ENCODE measurements around the gene PBX3.

PBX3 gene

DNA sequence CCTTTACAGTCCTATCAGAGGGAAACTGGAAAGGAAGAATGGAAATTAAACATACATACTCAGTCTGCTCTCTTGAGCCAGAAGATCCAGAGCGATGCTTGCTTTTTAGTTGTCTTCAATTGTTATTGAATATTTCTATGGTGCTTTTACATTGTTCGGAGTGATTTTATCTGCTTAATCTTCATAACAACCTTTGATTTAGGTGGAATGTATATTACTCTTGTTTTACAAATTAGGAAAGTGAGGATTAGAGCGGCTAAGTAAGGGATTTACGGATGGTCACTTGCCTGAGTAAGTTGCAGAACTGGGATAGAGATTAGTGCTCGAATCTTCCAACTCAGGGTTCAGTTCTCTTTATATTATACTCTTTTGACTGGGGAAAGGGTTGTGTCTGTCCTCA lies 69.1 kb downstream of the PBX3 start:
- TF ChIP-seq, protein P1, sequence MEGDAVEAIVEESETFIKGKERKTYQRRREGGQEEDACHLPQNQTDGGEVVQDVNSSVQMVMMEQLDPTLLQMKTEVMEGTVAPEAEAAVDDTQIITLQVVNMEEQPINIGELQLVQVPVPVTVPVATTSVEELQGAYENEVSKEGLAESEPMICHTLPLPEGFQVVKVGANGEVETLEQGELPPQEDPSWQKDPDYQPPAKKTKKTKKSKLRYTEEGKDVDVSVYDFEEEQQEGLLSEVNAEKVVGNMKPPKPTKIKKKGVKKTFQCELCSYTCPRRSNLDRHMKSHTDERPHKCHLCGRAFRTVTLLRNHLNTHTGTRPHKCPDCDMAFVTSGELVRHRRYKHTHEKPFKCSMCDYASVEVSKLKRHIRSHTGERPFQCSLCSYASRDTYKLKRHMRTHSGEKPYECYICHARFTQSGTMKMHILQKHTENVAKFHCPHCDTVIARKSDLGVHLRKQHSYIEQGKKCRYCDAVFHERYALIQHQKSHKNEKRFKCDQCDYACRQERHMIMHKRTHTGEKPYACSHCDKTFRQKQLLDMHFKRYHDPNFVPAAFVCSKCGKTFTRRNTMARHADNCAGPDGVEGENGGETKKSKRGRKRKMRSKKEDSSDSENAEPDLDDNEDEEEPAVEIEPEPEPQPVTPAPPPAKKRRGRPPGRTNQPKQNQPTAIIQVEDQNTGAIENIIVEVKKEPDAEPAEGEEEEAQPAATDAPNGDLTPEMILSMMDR (IDR thresholded peaks at IDR 0.05), result no peak

DNA sequence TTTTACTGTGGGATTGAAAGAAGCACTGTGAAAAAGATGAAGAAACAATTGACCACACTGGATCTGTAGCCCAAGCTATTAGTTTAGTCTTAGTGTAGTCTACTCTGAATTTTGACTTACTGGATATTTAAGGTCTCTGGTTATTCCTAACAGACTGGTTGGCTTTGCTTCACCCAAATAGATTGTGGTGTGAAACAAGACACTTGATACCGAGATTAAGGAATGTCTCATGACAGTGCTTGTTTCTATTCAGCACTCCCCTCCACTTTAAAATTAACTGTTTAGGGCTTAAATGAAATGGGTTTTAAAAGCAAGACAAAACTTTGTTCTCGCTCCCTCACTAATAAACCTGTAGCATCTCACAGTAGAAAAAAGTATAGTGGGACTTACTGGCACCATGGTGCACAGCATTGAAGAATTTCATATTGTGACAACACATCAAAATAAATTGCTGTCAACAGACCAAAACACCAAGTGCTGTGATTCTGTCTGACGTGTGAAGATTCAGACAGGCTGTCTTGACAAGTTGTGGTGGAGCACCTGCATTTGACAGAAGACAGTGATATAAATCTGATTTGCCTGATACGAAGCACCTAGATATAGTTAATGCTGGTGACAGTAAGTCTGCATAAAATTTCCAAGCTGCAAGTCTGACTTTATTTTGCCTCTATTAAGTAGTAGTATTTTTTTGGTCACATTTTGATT lies 73.1 kb downstream of the PBX3 start:
- TF ChIP-seq, protein P1 (IDR thresholded peaks at IDR 0.05), result no peak

DNA sequence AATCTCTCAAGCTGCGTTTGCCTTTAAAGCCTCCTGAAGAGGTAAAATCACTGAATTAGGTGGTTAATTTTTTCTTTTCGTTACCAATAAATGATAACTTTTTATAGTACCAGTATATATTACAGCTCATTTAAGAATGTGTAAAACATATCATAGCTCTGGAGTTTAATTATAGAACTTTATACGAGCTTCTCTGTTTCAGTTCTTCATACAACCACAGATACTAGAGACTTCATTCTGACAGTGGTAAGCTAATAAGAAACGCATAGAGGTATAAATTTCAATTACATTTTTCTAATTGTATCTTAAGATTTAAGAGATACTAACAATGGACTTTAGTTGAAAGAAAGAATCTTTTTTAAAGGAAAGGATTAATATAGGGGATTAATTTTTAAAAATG lies 73.9 kb downstream of the PBX3 start:
- TF ChIP-seq, protein P1 (IDR thresholded peaks at IDR 0.05), result no peak

DNA sequence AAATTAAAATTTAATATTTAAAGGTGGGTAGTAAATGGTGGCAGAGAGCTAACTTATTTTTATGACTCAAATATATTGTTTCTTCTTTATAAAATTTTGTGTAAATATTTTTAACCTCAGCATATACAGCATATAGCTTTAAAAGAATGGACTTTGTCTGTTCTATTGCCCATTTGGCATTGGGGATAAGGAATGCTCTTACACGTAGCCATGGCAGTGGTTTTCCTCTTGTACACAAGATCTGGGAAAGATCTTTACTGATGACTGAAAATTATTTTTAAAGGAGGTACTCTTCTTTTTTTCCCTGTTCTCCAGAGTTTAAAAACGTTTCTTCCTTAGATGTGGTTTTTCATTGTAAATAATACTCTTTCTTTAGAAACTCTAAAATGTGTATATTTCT lies 75.0 kb downstream of the PBX3 start:
- TF ChIP-seq, protein P1 (IDR thresholded peaks at IDR 0.05), result no peak

DNA sequence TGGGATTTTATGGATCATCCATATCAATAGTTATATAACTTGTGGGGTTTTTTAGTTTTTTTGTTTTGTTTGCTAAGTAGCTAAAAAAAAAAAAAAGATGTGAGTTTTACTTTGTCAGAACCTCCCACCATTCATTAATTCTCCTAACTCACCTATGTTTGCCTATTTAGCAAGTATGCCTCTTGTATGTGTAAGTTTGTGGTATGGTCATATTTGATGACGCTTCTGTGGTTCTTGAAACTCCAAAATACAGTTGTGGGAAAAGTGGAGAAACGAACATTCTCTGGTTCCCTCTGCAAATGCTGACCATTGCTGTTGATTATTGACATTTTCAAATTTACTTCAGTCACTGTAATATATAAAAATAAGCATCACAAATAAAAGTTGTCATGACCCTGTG lies 75.7 kb downstream of the PBX3 start:
- TF ChIP-seq, protein P1 (IDR thresholded peaks at IDR 0.05), result no peak

DNA sequence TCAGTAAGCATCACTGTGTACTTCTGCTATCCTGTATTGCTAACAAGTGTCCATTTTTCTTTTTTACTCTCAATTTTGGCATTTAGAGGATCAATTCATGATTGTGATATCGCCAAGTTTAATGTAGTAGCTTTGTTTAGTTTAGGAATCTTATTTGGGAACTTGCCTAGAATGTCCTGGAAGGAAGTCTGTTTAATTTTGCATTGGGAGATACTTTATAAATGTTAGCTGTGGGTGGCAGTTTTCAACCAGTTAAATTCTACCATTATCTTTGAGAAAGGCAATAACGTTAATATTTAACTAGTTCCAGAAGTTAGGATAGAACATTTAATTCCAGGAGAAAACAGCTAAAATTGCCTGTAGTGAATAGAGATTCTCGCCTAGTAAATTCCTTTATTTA lies 78.6 kb downstream of the PBX3 start:
- TF ChIP-seq, protein P1 (IDR thresholded peaks at IDR 0.05), result no peak

DNA sequence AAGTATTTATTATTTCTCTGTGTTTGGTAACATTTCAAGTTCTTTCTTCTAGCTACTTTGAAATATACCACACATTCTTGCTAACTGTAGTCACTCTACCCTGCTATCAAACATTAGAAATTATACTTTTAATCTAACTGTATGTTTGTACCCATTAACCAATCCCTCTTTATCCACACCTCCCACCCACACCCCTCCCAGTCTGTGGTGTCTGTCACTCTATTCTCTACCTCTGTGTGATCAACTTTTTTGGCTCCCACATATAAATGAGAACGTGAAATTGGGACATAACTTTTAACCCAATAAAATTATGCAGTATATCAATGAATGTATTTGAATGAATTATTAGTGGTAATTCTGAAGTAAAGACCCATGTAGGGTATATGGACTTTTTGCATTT lies 79.7 kb downstream of the PBX3 start:
- TF ChIP-seq, protein P1 (IDR thresholded peaks at IDR 0.05), result no peak

DNA sequence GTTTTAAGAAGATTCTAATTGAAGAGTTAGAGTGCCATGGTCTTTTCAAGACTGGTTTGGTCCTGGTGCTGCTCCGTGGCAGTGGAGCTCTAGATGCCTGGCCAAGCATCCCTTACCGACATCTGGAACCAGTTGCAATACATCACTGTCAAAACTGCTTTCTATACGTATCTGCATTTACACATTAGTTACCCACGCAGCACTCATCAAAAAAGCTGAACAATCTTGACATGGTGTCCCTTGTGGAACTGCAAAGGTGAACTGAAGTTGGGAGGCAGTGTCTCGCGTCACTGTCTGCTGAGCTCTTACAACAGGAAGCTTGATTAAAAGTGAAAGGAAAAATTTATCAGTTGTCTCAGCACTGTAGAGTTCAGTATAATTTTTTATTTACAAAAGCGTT lies 82.6 kb downstream of the PBX3 start:
- TF ChIP-seq, protein P1 (IDR thresholded peaks at IDR 0.05), result no peak

Measured in LNCAP (cell line).